HG02759 (cell line): ENCODE data around the gene CYTH1.

Experiments used
- ATAC-seq: cut with Tn5 transposase; IDR thresholded peaks from one replicate; pipeline ENCODE4 v1.9.1; 2021; ENCODE audit warnings: mild to moderate bottlenecking, moderate library complexity; ENCODE audit not compliant: unreplicated experiment

Gene CYTH1

DNA sequence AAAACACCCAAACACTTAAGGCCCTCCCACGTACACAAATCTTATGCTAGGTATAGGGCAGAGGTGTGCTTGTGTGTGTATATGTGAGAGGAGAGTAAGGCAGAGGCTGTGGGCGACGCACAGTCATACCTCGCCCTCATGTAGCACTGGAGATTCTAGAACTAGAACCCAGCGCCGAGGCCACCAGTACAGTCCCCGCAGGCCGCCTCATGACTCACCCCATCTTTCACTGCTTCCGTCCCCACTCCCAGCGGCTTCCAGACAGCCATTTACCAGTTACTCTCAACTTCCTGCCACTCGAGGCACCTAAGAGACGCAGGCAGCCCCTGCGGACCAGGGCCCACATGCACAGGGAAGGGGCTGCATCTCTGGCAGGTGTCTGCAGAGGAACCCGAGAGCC lies 23.2 kb upstream of the CYTH1 start:
- ATAC-seq = no peak

- ATAC-seq = no peak
These were observed 22.7 kb upstream of the CYTH1 start for GRCh38 chr17:78804777-78805176.

GRCh38 chr17:78803186-78803845 lies 21.2 kb upstream of the CYTH1 start:
- ATAC-seq = no peak

GRCh38 chr17:78802459-78802858 lies 20.4 kb upstream of the CYTH1 start:
- ATAC-seq = no peak

DNA sequence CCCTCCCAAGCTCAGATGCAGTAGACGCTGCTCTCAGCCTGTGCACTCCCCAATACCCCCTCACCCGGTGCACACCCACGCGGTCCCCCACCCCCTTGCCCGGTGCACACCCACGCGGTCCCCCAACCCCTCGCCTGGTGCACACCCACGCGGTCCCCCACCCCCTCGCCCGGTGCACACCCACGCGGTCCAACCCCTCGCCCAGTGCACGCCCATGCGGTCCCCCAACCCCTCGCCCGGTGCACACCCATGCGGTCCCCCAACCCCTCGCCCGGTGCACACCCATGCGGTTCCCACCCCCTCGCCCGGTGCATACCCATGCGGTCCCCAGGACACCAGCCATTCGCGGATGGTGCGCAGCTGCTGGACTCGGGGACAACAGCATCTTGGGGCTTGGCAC lies 19.9 kb upstream of the CYTH1 start:
- ATAC-seq = no peak

DNA sequence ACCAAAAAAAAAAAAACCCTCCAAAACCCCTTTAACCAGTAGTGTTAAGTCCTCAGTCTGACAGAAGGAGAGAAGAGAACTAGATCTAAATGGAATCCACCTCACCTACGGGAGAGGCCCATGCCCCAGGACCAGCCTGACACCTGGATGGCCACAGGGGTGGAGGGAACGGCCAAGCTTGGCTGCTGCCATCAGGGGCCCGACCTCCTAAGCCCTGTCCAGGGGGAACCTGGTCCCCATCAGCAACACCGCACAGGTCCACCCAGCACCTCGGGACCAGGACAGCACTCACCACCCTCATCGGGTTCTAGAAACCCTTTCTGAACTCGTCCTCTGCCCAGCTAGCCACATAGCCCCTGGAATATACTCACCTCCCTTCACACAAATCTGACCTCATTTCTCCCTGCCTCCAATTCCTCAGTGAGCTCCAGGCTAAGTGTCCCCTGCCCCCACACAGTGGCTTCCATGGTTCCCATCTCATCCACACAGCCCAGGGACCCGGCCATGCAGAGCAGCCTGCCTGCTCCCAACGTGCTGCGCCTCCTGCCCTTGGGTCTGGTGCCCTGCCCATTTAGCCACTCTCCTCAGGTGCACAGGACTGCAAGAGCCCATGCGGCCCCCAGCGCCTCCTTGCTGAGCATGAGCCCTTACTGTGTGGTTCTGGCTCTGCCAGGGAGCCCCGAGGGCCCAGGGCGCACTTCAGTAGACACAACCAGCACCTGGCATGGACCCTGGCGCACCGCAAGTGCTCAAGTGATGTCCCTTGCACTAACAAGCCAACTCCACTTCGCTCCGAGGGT lies 18.3 kb upstream of the CYTH1 start:
- ATAC-seq = no peak

GRCh38 chr17:78798695-78799559 lies 16.9 kb upstream of the CYTH1 start:
- ATAC-seq = no peak

DNA sequence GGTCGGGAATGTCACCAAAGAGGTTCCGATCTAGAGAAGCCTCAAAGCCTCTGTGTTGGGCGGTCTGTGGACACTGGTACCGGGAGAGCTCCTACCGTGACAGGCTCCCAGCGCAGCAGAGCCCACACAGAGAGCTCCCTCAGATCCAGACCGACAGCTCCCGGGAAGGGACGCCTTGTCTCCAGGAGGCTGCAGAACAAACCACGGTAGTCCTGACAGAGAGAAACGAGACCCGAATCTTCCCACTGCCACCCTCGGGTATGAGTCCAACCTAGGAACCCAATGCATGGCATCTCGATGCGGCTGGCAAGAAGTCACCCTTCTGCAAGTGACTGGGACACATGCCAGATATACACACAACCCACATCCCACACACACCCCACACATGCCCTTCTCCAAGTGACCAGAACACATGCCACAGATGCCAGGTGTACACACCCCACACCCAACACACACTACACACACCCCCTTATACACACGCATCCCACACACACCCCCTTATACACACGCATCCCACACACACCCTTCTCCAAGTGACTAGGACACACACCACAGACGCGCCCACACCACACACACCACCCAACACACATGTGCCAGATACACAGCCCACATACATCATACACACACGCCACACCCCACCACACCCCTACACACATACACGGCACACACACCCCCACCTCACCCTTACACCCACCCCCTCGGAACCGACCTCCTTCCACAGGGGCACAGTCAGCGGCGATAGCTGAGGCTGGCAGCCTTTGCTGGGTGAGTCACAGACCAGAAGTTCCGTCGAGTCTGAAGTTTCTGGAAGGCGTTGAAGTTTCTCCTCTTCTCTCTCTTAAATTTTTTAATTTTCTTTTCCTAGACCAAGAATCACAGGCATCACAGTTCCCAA lies 15.9 kb upstream of the CYTH1 start:
- no peak for ATAC-seq

DNA sequence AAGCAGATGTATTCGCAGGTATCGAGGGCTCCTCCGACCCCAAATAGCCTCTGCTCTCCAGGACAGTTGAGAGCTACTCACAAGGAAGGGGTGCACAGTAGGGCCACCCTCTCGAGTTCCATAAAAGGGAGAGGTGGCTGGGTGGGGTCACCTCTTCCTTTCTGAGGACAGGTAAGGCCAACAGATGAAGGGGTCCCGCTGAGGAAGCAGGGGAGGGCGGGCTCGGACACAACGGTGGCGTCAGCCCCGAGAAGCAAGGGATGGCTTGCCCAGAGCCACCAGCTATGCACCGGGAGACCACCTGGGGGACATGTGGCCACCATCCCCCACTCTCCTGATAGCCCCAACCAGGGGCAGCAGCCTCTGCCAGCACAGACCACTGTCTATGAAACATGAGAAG lies 15.1 kb upstream of the CYTH1 start:
- ATAC-seq = no peak

DNA sequence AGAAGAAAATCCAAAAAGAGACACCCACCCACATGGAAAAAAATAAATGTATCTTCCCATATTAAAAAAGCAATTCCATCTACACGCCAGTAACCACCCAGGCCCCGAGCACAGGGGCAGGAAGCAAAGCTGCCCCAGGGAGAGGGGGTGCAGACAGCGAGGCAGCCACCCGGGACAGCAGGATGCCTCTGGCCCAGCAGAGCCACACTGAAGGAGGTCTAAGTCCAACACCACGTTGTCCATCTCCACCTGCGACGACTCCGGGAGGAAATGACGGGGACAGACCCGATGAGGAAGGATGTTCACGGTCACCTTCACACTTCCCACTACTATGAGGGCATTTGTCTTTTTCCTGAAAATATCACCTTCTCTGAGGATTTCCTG lies 14.4 kb upstream of the CYTH1 start:
- no peak for ATAC-seq

- no peak for ATAC-seq
These were observed 13.9 kb upstream of the CYTH1 start for GRCh38 chr17:78795861-78796516.

- ATAC-seq = no peak
These were observed 13.0 kb upstream of the CYTH1 start for GRCh38 chr17:78794864-78795640.

DNA sequence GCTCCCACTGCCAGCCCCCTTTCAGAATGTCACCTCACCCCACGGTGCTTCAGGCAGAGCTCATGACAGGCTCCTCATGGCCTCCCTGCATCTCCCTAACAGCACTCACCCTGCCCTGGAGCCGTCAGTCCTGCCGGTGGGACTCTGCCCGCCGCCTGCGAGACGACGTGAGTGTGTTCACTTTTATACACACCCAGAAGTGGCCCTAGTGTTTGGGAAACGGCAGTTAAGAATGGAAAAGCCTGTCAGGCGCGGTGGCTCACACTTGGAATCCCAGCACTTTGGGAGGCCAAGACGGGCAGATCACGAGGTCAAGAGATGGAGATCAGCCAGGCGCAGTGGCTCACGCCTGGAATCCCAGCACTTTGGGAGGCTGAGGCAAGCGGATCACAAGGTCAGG lies 12.3 kb upstream of the CYTH1 start:
- ATAC-seq = no peak

- no peak for ATAC-seq
These were observed 11.9 kb upstream of the CYTH1 start for GRCh38 chr17:78793968-78794367.

DNA sequence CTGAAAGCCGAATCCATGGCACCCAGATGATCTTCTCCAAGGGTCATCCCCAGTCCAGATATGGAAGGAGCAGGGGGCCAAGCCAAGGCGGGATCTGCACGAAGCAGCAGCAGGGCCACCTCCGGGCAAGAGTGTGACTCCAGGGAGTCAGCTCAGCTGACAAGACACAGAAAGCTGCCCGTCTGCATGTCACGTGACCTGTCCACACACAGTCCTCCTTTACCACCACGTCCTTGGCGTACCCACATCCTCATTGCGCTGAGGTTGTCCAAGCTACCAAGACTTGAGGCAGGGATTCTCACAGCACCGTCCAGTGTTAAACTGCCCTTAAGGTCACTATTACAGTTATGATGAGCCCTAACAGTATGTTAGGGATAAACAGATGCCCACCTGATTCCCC lies 11.3 kb upstream of the CYTH1 start:
- no peak for ATAC-seq

DNA sequence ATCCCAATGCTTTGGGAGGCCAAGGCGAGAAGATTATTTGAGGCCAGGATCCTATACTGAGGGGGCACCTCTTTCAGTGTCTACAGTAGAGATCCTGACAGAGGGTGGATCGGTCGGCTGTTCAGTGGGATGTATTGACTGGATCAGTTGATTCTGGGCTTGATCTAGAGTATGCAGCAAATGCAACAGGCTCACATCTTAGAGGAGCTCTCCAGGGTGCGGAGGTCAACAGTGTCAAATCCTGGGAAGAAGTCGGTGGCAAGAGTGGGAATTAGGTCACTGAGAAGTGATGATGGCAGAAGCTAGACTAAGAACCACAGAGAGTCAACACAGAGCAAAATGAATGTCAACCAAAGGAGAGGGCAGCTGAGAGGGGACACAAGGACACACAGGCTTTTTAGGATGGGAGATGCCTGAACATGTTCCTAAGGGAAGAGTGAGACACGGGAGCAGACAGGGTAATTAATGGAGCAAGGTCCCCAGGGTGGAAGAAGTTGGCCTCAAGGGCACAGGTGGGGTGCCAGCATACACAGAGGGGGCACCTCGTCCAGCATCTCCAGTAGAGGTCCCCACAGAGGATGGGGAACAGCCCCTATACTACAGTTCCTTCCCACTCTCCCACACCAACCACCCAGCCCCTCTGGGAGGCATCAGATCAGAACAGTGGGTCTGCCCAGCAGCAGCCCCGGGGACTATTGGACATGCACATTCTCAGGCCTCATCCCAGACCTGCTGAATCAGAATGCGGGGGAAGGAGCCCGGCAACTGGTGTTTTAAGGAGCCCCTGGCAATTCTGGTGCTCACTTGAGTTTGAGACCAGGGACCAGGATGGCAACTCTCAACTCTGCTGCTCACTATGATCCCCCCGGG lies 10.0 kb upstream of the CYTH1 start:
- no peak for ATAC-seq

DNA sequence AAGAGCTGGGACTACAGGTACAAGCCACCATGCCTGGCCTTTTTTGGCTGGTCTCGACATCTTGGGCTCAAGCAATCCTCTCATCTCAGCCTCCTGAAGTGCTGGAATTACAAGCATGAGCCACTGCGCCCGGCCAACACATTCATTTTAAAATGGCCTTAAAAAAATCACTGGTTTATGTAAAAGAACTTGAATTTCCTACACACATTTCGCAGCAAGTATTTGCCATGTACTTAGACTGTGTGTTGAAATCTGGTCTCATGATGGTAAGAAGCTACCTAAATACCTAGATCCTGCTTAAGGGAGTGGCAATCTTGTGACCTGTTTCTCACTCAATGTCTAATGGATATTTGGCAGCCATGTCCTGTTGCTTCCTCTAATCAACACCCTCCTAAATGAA lies 8.5 kb upstream of the CYTH1 start:
- no peak for ATAC-seq

DNA sequence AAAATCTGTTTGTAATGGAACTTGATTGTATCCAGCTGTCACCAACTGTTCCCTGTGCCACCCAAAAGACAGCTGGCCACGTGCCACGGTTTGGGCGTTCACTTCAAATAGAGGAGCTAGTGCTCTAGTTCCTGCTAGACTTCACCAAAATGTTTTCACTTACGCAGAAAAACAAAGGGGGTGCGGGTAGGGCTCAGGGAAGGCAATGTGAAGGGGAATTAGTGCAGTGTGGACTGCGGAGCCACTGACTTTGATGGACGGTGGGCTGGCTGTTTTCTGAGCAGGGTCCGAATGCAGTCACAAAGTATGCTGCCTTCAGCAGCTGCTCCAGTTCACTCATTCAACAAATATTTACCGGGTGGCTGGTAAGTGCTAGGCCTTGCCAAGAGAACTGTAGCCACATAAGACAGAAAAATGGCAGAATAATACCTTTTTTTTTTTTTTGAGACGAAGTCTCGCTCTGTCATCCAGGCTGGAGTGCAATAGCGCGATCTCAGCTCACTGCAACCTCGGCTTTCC lies 7.6 kb upstream of the CYTH1 start:
- ATAC-seq = no peak
